Neuron (in vitro differentiated cells): ENCODE data around the gene HECTD4.

Experiments used
- H2AFZ ChIP-seq: one replicate; pipeline ENCODE4 v1.6.1; 2013; ENCODE audit warnings: low read depth, mild to moderate bottlenecking, inconsistent platforms, low read length, moderate library complexity
- H3K27me3 ChIP-seq: one replicate; pipeline ENCODE4 v1.6.1; 2013; ENCODE audit warnings: low read length; ENCODE audit not compliant: insufficient read depth
- H3K36me3 ChIP-seq: one replicate; pipeline ENCODE4 v1.6.1; 2013; ENCODE audit warnings: low read length; ENCODE audit not compliant: insufficient read depth
- H3K4me1 ChIP-seq: one replicate; pipeline ENCODE4 v1.6.1; 2013; ENCODE audit warnings: low read length; ENCODE audit not compliant: insufficient read depth
- H3K4me3 ChIP-seq: 2 replicates; pipeline ENCODE4 v1.5.1; 2013; ENCODE audit warnings: mild to moderate bottlenecking, low read length, moderate library complexity
- H3K9me3 ChIP-seq: one replicate; pipeline ENCODE4 v1.6.1; 2013; ENCODE audit warnings: low read length

The HECTD4 gene

GRCh38 chr12:112386726-112387125, 4.5 kb upstream of the HECTD4 start:
- Histone ChIP-seq H3K27me3 (no peaks in the 10 kb centered on the region), H2AFZ (peak overlapping the region; percentile 81), H3K9me3 (no peaks in the 10 kb centered on the region), H3K36me3 (no peaks in the 10 kb centered on the region), H3K4me1 (peaks cover 7% of the 10 kb centered on the region), H3K4me3 (no peak overlapping the region)

- H3K9me3 ChIP-seq, result no peaks in the 10 kb centered on the region
- peaks cover 15% of the 10 kb centered on the region for H3K4me1 ChIP-seq
- peak overlapping the region; percentile 65 for H3K4me3 ChIP-seq
- no peaks in the 10 kb centered on the region for H3K27me3 ChIP-seq
- peak overlapping the region; percentile 18 for H2AFZ ChIP-seq
- no peaks in the 10 kb centered on the region for H3K36me3 ChIP-seq
These were observed 635 bp upstream of the HECTD4 start for GRCh38 chr12:112382866-112383265.

- Histone ChIP-seq H3K27me3 (no peaks in the 10 kb centered on the region), H2AFZ (peak overlapping the region; percentile 21), H3K9me3 (no peaks in the 10 kb centered on the region), H3K36me3 (no peaks in the 10 kb centered on the region), H3K4me3 (peak overlapping the region; percentile 65), H3K4me1 (peaks cover 8% of the 10 kb centered on the region)
These were observed 787 bp downstream of the HECTD4 start for GRCh38 chr12:112381406-112381882.

GRCh38 chr12:112380663-112381405, 1.4 kb downstream of the HECTD4 start:
- Histone ChIP-seq H3K4me3 (peak overlapping the region; percentile 65), H3K4me1 (peaks cover 8% of the 10 kb centered on the region), H3K27me3 (no peaks in the 10 kb centered on the region), H3K36me3 (no peaks in the 10 kb centered on the region), H3K9me3 (no peaks in the 10 kb centered on the region), H2AFZ (peak overlapping the region; percentile 21)

GRCh38 chr12:112375105-112375504, 7.1 kb downstream of the HECTD4 start:
- Histone ChIP-seq H3K4me3 (no peak overlapping the region), H2AFZ (no peak overlapping the region), H3K27me3 (no peaks in the 10 kb centered on the region), H3K4me1 (peaks cover under 1% of the 10 kb centered on the region), H3K9me3 (peaks cover 4% of the 10 kb centered on the region), H3K36me3 (peaks cover 6% of the 10 kb centered on the region)

- Histone ChIP-seq H2AFZ (no peak overlapping the region), H3K4me1 (no peaks in the 10 kb centered on the region), H3K27me3 (no peaks in the 10 kb centered on the region), H3K4me3 (no peak overlapping the region), H3K9me3 (peaks cover 4% of the 10 kb centered on the region), H3K36me3 (peaks cover 6% of the 10 kb centered on the region)
These were observed 8.0 kb downstream of the HECTD4 start for GRCh38 chr12:112374166-112374740.

- Histone ChIP-seq H3K4me3 (no peak overlapping the region), H3K4me1 (no peaks in the 10 kb centered on the region), H3K36me3 (peaks cover 6% of the 10 kb centered on the region), H3K9me3 (peaks cover 4% of the 10 kb centered on the region), H2AFZ (no peak overlapping the region), H3K27me3 (no peaks in the 10 kb centered on the region)
These were observed 11.2 kb downstream of the HECTD4 start for GRCh38 chr12:112370868-112371510.

DNA sequence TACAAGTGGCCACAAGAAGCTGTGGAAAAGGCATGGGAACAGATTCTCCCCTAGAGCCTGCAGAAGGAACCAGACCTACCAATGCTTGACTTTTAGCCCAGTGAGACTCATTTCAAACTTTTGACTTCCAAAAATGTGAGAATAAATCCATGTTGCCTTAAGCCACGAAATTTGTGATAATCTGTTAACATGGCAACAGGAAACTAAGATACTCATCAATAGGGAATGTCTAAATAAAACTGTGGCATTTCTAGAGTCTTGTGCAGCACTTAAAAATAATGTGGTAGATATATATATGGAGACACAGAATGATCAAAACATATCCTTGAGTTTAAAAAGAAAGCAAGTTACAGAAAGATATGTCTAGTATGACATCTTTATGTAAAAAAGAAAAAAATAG, 12.0 kb downstream of the HECTD4 start:
- Histone ChIP-seq H3K4me1 (no peaks in the 10 kb centered on the region), H3K9me3 (peaks cover 3% of the 10 kb centered on the region), H3K36me3 (peaks cover 4% of the 10 kb centered on the region), H3K4me3 (no peak overlapping the region), H2AFZ (no peak overlapping the region), H3K27me3 (no peaks in the 10 kb centered on the region)

- Histone ChIP-seq H3K27me3 (no peaks in the 10 kb centered on the region), H3K4me1 (no peaks in the 10 kb centered on the region), H3K4me3 (no peak overlapping the region), H2AFZ (no peak overlapping the region), H3K36me3 (no peaks in the 10 kb centered on the region), H3K9me3 (no peaks in the 10 kb centered on the region)
These were observed 13.4 kb downstream of the HECTD4 start for GRCh38 chr12:112368856-112369255.

GRCh38 chr12:112367965-112368364, 14.3 kb downstream of the HECTD4 start:
- H3K4me1 ChIP-seq, result no peaks in the 10 kb centered on the region
- H3K9me3 ChIP-seq, result no peaks in the 10 kb centered on the region
- H3K4me3 ChIP-seq, result no peak overlapping the region
- H3K27me3 ChIP-seq, result no peaks in the 10 kb centered on the region
- no peaks in the 10 kb centered on the region for H3K36me3 ChIP-seq
- H2AFZ ChIP-seq, result no peak overlapping the region

GRCh38 chr12:112362310-112362709, 19.9 kb downstream of the HECTD4 start:
- Histone ChIP-seq H3K4me1 (no peaks in the 10 kb centered on the region), H3K4me3 (no peak overlapping the region), H3K36me3 (no peaks in the 10 kb centered on the region), H3K9me3 (no peaks in the 10 kb centered on the region), H2AFZ (no peak overlapping the region), H3K27me3 (no peaks in the 10 kb centered on the region)

DNA sequence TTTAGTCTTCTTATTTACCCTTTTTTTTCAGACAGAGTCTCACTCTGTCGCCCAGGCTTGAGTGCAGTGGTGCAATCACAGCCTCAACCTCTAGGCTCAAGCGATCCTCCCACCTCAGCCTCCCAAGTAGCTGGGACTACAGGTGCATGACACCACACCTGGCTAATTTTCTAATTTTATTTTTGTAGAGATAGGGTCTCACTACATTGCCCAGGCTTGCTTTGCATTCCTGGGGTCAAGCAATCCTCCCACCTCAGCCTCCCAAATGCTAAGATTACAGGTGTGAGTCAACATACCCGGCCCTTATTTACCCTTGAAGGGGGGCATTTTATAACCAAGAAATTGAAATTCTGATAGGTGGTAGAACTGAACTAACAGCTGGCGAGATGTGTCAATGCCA, 21.0 kb downstream of the HECTD4 start:
- H3K4me1 ChIP-seq, result no peaks in the 10 kb centered on the region
- H3K9me3 ChIP-seq, result no peaks in the 10 kb centered on the region
- no peak overlapping the region for H3K4me3 ChIP-seq
- H3K27me3 ChIP-seq, result no peaks in the 10 kb centered on the region
- H3K36me3 ChIP-seq, result no peaks in the 10 kb centered on the region
- no peak overlapping the region for H2AFZ ChIP-seq

DNA sequence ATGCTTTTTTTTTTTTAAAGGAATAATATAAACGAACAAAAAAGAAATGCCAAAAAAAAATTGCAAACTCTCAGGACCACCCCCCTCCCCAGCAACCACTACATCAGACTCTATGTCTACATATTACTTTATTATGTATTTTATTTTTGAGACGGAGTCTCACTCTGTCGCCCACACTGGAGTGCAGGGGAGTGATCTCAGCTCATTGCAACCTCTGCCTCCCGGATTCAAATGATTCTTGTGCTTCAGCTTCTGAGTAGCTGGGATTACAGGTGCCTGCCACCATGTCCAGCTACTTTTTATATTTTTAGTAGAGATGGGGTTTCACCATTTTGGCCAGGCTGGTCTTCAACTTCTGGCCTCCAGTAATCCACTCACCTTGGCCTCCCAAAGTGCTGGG, 22.9 kb downstream of the HECTD4 start:
- Histone ChIP-seq H3K4me1 (no peaks in the 10 kb centered on the region), H3K9me3 (no peaks in the 10 kb centered on the region), H3K27me3 (no peaks in the 10 kb centered on the region), H2AFZ (no peak overlapping the region), H3K36me3 (no peaks in the 10 kb centered on the region), H3K4me3 (no peak overlapping the region)
